Activated CD4-positive, alpha-beta T cell treated with anti-CD3 and anti-CD28 coated beads for 48 hours (primary cell): ENCODE data around the gene AOAH.

Experiments used
- DNase-seq: peaks from one replicate; pipeline ENCODE4 v3.0.0-alpha.2; 2020

AOAH gene

GRCh38 chr7:36626111-36626510, 98.2 kb downstream of the AOAH start:
- DNase-seq: no peak

- no peak for DNase-seq
Measured at GRCh38 chr7:36625247-36625646, 99.0 kb downstream of the AOAH start.

- no peak for DNase-seq
Measured at GRCh38 chr7:36623247-36623646, 101.0 kb downstream of the AOAH start.

- no peak for DNase-seq
Measured at GRCh38 chr7:36621396-36621795, 102.9 kb downstream of the AOAH start.

GRCh38 chr7:36620166-36620708, 104.1 kb downstream of the AOAH start:
- no peak for DNase-seq

GRCh38 chr7:36617408-36617807, 106.9 kb downstream of the AOAH start:
- DNase-seq: no peak

GRCh38 chr7:36615852-36616540, 108.3 kb downstream of the AOAH start:
- no peak for DNase-seq

GRCh38 chr7:36614959-36615358, 109.3 kb downstream of the AOAH start:
- DNase-seq: no peak

- no peak for DNase-seq
Measured at GRCh38 chr7:36613031-36613614, 111.2 kb downstream of the AOAH start.

- DNase-seq: no peak
Measured at GRCh38 chr7:36611703-36612102, 112.6 kb downstream of the AOAH start.

- no peak for DNase-seq
Measured at GRCh38 chr7:36607721-36608095, 116.6 kb downstream of the AOAH start.

GRCh38 chr7:36606976-36607720, 117.1 kb downstream of the AOAH start:
- DNase-seq: no peak

- no peak for DNase-seq
Measured at GRCh38 chr7:36606153-36606975, 117.9 kb downstream of the AOAH start.

- DNase-seq: no peak
Measured at GRCh38 chr7:36605261-36606051, 118.8 kb downstream of the AOAH start.

GRCh38 chr7:36604806-36605205, 119.5 kb downstream of the AOAH start:
- DNase-seq: no peak

GRCh38 chr7:36602934-36603887, 121.1 kb downstream of the AOAH start:
- no peak for DNase-seq

- DNase-seq: no peak
Measured at GRCh38 chr7:36602511-36602910, 121.8 kb downstream of the AOAH start.

GRCh38 chr7:36601601-36602000, 122.7 kb downstream of the AOAH start:
- DNase-seq: no peak

- DNase-seq: peak; percentile 35
Measured at GRCh38 chr7:36600869-36601530, 123.3 kb downstream of the AOAH start.

- no peak for DNase-seq
Measured at GRCh38 chr7:36600314-36600682, 124.0 kb downstream of the AOAH start.
